ENCODE data around the gene MRAP2. TPM values are rescaled to one million over a fixed set of nuclear protein-coding genes. Genes with fewer than 3 reads are reported as not detected.

The MRAP2 gene
- total RNA-seq, 3 donors from 2014 or later: 2.4 to 9.0 (median 6.3) TPM

DNA sequence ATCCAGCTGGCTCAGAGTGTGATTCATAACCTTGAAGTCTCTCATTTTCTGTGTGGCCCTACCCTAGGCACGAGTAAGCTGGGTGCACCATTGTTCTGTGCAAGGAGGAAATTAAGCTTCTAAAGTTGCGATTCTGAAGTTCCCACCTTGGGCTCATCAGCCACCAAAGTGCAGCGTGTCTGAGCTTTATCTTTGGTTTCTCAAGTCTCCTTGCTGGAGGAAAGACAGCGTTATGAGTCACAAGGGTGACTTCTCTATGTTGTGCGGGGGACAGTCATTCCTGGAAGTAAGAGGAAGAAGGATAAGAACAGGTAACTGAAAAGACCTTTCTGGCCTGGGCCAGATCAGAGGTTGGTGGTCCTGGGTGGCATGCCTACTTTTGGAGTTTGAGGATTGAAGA, 16.8 kb downstream of the MRAP2 start:
- DNase-seq: no peak
- no peaks in the 10 kb centered on the region for H3K9me3 ChIP-seq
- H3K4me1 ChIP-seq (ENCODE audit: low read depth): no peaks in the 10 kb centered on the region
- H3K36me3 ChIP-seq (ENCODE audit: low read depth): no peaks in the 10 kb centered on the region
- no peak overlapping the region for H3K4me3 ChIP-seq
- intact Hi-C loops (cut with DNase I, micrococcal nuclease): no loop called here
- ATAC-seq: no peak
- TF ChIP-seq, protein P1, sequence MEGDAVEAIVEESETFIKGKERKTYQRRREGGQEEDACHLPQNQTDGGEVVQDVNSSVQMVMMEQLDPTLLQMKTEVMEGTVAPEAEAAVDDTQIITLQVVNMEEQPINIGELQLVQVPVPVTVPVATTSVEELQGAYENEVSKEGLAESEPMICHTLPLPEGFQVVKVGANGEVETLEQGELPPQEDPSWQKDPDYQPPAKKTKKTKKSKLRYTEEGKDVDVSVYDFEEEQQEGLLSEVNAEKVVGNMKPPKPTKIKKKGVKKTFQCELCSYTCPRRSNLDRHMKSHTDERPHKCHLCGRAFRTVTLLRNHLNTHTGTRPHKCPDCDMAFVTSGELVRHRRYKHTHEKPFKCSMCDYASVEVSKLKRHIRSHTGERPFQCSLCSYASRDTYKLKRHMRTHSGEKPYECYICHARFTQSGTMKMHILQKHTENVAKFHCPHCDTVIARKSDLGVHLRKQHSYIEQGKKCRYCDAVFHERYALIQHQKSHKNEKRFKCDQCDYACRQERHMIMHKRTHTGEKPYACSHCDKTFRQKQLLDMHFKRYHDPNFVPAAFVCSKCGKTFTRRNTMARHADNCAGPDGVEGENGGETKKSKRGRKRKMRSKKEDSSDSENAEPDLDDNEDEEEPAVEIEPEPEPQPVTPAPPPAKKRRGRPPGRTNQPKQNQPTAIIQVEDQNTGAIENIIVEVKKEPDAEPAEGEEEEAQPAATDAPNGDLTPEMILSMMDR (IDR thresholded peaks at IDR 0.05): no peak

DNA sequence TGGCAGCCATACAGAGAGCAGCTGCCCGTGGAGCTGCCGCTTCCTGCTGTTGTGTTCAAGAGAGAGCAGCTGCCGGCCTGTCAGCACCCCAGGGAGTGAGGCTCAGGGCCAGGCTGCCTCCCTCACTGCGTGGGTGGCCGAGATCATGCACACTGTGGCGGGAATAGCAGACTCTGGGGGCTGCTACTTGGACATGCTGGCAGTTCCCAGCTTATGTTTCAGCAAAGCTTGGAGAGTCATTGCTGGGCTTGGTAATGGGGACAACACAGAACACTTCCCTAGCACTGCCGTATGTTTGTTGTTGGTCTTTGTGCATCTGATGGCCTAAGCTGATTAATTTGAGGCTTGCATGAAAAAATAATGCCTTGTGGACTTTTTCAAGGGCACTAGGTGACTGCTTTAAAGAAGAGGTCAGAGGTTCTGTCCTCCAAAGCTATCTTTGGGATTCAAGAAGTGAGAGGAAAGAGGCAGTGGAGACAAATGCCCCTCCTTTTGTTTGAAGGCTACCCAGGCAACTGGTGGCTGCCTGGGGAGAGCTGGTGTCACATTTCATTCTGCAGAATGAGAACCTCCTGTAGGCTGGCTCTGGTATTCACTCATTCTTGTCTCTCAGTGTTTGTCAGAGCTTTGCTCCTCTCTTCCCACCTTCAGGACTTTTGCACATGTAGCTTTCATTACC, 18.8 kb downstream of the MRAP2 start:
- ATAC-seq: peak; percentile 39
- intact Hi-C loops (cut with DNase I, micrococcal nuclease): no loop called here
- Histone ChIP-seq H3K4me3 (no peak overlapping the region), H3K9me3 (no peaks in the 10 kb centered on the region), H3K4me1 (ENCODE audit: low read depth) (no peaks in the 10 kb centered on the region), H3K36me3 (ENCODE audit: low read depth) (no peaks in the 10 kb centered on the region)
- TF ChIP-seq, protein P1 (IDR thresholded peaks at IDR 0.05): no peak
- DNase-seq: no peak

DNA sequence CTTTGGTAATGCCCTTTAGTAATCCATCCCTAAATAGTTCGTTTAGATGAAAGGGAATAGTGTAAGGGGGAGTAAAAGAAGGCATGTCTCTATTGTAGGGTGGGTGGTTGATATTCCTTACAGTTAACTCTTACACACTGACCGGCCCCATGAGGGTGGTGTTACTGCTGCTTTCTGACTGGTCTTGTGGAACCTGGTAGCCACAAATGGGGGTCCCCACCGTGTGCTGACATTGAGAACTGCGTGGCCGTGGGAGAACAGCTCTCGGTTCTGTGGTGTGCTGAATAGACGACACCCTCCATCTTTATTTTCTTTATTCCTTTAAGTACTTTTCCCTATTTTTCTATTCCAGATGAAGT, 19.3 kb downstream of the MRAP2 start:
- intact Hi-C loops (cut with DNase I, micrococcal nuclease): no loop called here
- TF ChIP-seq, protein P1 (IDR thresholded peaks at IDR 0.05): no peak
- Histone ChIP-seq H3K4me1 (ENCODE audit: low read depth) (no peaks in the 10 kb centered on the region), H3K4me3 (no peak overlapping the region), H3K36me3 (ENCODE audit: low read depth) (no peaks in the 10 kb centered on the region), H3K9me3 (no peaks in the 10 kb centered on the region)
- ATAC-seq (no peak), DNase-seq (no peak)

DNA sequence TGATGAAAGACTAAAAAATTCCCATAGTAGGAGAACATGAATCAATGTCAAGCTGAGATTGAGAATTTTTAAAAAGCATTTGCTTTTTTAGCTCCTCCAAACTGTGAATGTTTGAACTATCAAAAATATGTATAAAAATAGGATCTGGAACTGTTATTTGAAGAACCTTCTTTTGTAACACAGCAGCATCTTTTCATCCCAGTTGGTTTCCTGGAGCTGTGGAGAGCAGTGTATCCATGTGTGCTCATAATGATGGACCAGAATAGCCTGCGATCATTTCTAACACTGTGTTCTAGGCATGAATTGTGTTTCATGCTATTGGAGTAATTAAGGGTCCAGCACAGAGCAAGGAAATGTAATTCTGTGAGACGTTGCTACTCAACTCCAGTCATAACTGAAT, 22.1 kb downstream of the MRAP2 start:
- Histone ChIP-seq H3K4me3 (no peak overlapping the region), H3K9me3 (no peaks in the 10 kb centered on the region), H3K4me1 (ENCODE audit: low read depth) (no peaks in the 10 kb centered on the region), H3K36me3 (ENCODE audit: low read depth) (no peaks in the 10 kb centered on the region)
- ATAC-seq (no peak), DNase-seq (no peak)
- TF ChIP-seq, protein P1 (IDR thresholded peaks at IDR 0.05): no peak
- intact Hi-C loops (cut with DNase I, micrococcal nuclease): no loop called here

DNA sequence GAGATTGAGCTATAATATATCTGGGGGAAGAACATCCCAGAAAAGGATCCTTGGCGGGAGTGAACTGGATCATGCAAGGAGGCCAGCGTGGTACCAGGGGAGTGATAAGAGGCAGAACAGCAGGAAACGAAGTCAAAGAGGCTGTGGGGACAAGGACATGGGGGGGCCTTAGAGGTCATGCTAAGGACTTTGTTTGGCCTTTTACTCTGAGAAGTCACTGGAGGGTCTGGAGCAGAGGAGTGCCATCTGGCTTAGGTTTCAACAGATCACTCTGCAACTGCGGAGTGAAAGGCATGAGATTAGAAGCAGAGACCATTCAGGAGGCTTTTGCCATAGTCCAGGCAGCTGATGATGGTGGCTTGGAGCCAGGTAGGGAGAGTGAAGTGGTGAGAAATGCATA, 24.3 kb downstream of the MRAP2 start:
- ATAC-seq (no peak), DNase-seq (no peak)
- H3K4me3 ChIP-seq: no peak overlapping the region
- intact Hi-C loops (cut with DNase I, micrococcal nuclease): no loop called here
- H3K9me3 ChIP-seq: no peaks in the 10 kb centered on the region
- TF ChIP-seq, protein P1 (IDR thresholded peaks at IDR 0.05): no peak
- no peaks in the 10 kb centered on the region for H3K36me3 ChIP-seq (ENCODE audit: low read depth)
- H3K4me1 ChIP-seq (ENCODE audit: low read depth): no peaks in the 10 kb centered on the region

DNA sequence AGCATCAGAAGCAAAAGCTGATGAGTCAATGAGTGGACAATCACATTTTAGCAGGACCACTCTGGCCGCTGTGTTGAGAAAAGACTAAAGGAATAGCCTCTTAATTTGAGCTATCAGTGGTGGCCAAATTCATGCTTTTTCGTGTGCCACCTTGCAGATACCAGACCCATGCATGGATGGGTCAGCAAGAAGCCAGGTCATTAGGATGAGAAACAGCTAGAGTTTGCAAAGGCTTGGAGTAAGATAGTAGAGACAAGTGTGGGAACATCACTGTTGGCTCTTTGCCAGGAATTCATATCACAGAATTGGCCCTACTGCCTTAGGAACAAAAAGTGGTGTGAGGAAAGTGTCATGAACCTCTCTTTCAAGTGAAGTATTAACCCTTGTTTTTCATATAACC, 25.5 kb downstream of the MRAP2 start:
- TF ChIP-seq, protein P1 (IDR thresholded peaks at IDR 0.05): no peak
- Histone ChIP-seq H3K4me1 (ENCODE audit: low read depth) (no peaks in the 10 kb centered on the region), H3K9me3 (no peaks in the 10 kb centered on the region), H3K4me3 (no peak overlapping the region), H3K36me3 (ENCODE audit: low read depth) (no peaks in the 10 kb centered on the region)
- ATAC-seq (no peak), DNase-seq (no peak)
- intact Hi-C loops (cut with DNase I, micrococcal nuclease): no loop called here
